Ascending aorta (tissue), 2 donors: ENCODE measurements around the gene SLC6A11. TPM values are rescaled to one million over a fixed set of nuclear protein-coding genes. Genes with fewer than 3 reads are reported as not detected.
A peak's percentile ranks its signal among the peaks of the same experiment; 100 is the strongest.

Experiments
- DNase-seq, 2 donors: peaks; one replicate each; pipeline ENCODE4 v3.0.0-alpha.2; 2019; ENCODE audit warnings: low spot score in 2 of 2
- H3K27ac ChIP-seq, 2 donors: fragments of 200-600 bp; sonication (generic); one replicate each; pipeline ENCODE4 v1.5.1; 2016 to 2017; ENCODE audit warnings: mild to moderate bottlenecking in 1 of 2
- H3K27me3 ChIP-seq: fragments of 200-600 bp; sonication (generic); one replicate; pipeline ENCODE4 v1.5.1; 2017
- H3K36me3 ChIP-seq, 2 donors: fragments of 200-600 bp; sonication (generic); one replicate each; pipeline ENCODE4 v1.5.1; 2016
- H3K4me1 ChIP-seq, 2 donors: fragments of 200-600 bp; sonication (generic); one replicate each; pipeline ENCODE4 v1.5.1; 2016 to 2017; ENCODE audit warnings: mild to moderate bottlenecking in 1 of 2
- H3K4me3 ChIP-seq, 2 donors: fragments of 200-600 bp; sonication (generic); one replicate each; pipeline ENCODE4 v1.5.1; 2016 to 2017; ENCODE audit warnings: mild to moderate bottlenecking in 1 of 2
- H3K9me3 ChIP-seq, 2 donors: fragments of 200-600 bp; sonication (generic); one replicate each; pipeline ENCODE4 v1.5.1; 2016
- CTCF ChIP-seq, 3 experiments: fragments of 200-600 bp in 2 of 3; fragments of 450-650 bp in 1 of 3; sonication (generic) in 2 of 3; IDR thresholded peaks; one replicate each; pipeline ENCODE4 v1.5.1; 2016 to 2019; ENCODE audit warnings: antibody characterized with exemption in 3 of 3, mild to moderate bottlenecking in 1 of 3, moderate library complexity in 1 of 3
- intact Hi-C: fragments of 100-400 bp; cut with DNase I; formaldehyde crosslinking; loops from one replicate; pipeline ENCODE4 v1.15.1; 2023
- total RNA-seq: library from RNA; depleted of rRNA; stranded (reverse); fragments of >200 nt; gene quantifications from one replicate; pipeline ENCODE4 v1.1.0, GENCODE V29; 2016

The SLC6A11 gene
- total RNA-seq, 1 donor from 2014 or later = not detected

- peak in 2 of 3 experiments; percentile 38 for TF ChIP-seq CTCF (IDR thresholded peaks at IDR 0.05)
- Histone ChIP-seq H3K4me3 (no peak overlapping the region), H3K4me1 (no peaks in the 10 kb centered on the region), H3K27ac (no peak overlapping the region), H3K9me3 (no peaks in the 10 kb centered on the region), H3K27me3 (no peaks in the 10 kb centered on the region), H3K36me3 (no peaks in the 10 kb centered on the region)
- intact Hi-C loops = no loop called here
- no peak for DNase-seq
These were observed 125.9 kb downstream of the SLC6A11 start for GRCh38 chr3:10941972-10942371.

GRCh38 chr3:10942690-10943205 lies 126.7 kb downstream of the SLC6A11 start:
- no peak for TF ChIP-seq CTCF (IDR thresholded peaks at IDR 0.05)
- H3K36me3 ChIP-seq = no peaks in the 10 kb centered on the region
- intact Hi-C loops = no loop called here
- H3K27me3 ChIP-seq = no peaks in the 10 kb centered on the region
- H3K9me3 ChIP-seq = no peaks in the 10 kb centered on the region
- H3K4me3 ChIP-seq = no peak overlapping the region
- H3K27ac ChIP-seq = no peak overlapping the region
- H3K4me1 ChIP-seq = no peaks in the 10 kb centered on the region
- no peak for DNase-seq

GRCh38 chr3:10944866-10945265 lies 128.8 kb downstream of the SLC6A11 start:
- Histone ChIP-seq H3K27ac (no peak overlapping the region), H3K36me3 (no peaks in the 10 kb centered on the region), H3K9me3 (no peaks in the 10 kb centered on the region), H3K4me1 (no peaks in the 10 kb centered on the region), H3K27me3 (no peaks in the 10 kb centered on the region), H3K4me3 (no peak overlapping the region)
- intact Hi-C loops = loop anchor here (1.0 to 5.0 kb wide), 2 partner anchors 114 to 392 kb away; no protein-coding TSS in a partner anchor
- TF ChIP-seq CTCF (IDR thresholded peaks at IDR 0.05) = no peak
- no peak for DNase-seq

GRCh38 chr3:10945683-10946287 lies 129.8 kb downstream of the SLC6A11 start:
- DNase-seq = no peak
- Histone ChIP-seq H3K36me3 (no peaks in the 10 kb centered on the region), H3K4me3 (no peak overlapping the region), H3K27ac (no peak overlapping the region), H3K27me3 (no peaks in the 10 kb centered on the region), H3K4me1 (no peaks in the 10 kb centered on the region), H3K9me3 (no peaks in the 10 kb centered on the region)
- intact Hi-C loops = loop anchor here (1.0 to 5.0 kb wide), 2 partner anchors 114 to 392 kb away; no protein-coding TSS in a partner anchor
- TF ChIP-seq CTCF (IDR thresholded peaks at IDR 0.05) = peak; percentile 68 to 91 (median 72)

- H3K27me3 ChIP-seq = no peaks in the 10 kb centered on the region
- intact Hi-C loops = loop anchor here (5.0 kb wide), 1 partner anchor 391 kb away; no protein-coding TSS in a partner anchor
- no peak for TF ChIP-seq CTCF (IDR thresholded peaks at IDR 0.05)
- no peak overlapping the region for H3K4me3 ChIP-seq
- H3K36me3 ChIP-seq = no peaks in the 10 kb centered on the region
- H3K27ac ChIP-seq = no peak overlapping the region
- DNase-seq = no peak
- no peaks in the 10 kb centered on the region for H3K9me3 ChIP-seq
- no peaks in the 10 kb centered on the region for H3K4me1 ChIP-seq
These were observed 130.5 kb downstream of the SLC6A11 start for GRCh38 chr3:10946526-10946925.
